Activated CD8-positive, alpha-beta memory T cell treated with anti-CD3 and anti-CD28 coated beads for 24 hours (primary cell): Measurements from ENCODE around the gene PWWP2B.
"Not testable (repeated sequence)": the region's sequence is repeated elsewhere in the genome, so short reads cannot be mapped to it uniquely, and the experiment has no call there.

Source experiments
- DNase-seq: peaks from one replicate; pipeline ENCODE4 v3.0.0-alpha.2; 2020

PWWP2B gene

GRCh38 chr10:132363921-132364593 lies 32.9 kb upstream of the PWWP2B start:
- DNase-seq, result no peak

DNA sequence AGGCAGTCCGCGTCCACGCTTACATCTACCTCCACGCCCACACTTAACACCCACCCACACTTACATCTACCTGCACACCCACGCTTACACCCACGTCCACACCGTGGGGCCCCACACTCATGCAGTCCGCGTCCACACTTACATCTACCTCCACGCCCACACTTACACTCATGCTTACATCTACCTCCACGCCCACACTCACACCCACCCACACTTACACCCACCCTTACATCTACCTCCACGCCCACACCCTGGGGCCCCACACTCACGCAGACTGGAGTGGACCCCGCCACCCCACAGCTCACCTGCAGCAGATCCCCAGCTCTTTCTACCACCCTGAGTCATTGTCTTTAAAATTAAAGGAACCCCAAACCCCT lies 32.4 kb upstream of the PWWP2B start:
- no peak for DNase-seq

DNA sequence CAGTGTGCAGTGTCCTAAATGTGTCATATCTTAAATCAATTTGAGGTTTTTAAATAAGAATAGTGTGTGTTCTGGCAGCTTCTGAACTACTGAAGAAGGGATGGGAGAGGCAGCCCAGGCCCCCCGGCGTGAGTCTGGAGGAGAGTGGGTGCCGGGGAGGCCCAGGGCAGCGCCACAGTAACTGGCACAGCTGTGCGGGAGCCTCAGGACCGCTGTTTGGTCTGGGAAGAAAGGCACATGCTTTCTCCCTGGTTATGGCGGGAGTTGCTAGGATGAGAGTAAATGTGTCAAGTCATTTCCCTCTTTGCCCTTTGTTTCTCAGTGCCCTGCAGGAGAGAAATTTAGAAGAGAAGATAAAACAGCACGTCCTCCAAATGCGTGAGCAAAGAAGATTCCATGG lies 31.9 kb upstream of the PWWP2B start:
- DNase-seq, result no peak

- DNase-seq, result no peak
Observed at GRCh38 chr10:132366006-132366405, 31.0 kb upstream of the PWWP2B start.

DNA sequence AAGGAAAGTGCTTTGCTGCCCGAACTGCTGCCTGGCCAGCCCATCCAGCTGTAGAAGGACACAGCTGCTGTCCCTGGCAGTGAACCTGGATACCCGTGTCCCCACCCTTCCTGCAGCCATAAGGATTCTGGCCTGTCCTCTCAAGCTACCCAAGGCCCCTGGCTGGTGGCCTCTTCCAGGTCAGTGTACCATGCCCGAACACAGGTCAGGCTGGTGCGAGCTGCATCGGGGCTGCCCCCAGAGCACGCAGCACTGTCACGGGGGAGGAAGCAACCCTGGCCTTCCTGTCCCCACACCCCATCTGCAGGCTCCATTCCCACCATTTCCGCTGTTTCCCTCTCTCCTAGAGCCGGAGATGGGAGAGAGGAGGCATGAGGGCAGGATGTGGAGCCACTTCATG lies 30.5 kb upstream of the PWWP2B start:
- DNase-seq, result no peak

GRCh38 chr10:132368391-132368790 lies 28.6 kb upstream of the PWWP2B start:
- no peak for DNase-seq

DNA sequence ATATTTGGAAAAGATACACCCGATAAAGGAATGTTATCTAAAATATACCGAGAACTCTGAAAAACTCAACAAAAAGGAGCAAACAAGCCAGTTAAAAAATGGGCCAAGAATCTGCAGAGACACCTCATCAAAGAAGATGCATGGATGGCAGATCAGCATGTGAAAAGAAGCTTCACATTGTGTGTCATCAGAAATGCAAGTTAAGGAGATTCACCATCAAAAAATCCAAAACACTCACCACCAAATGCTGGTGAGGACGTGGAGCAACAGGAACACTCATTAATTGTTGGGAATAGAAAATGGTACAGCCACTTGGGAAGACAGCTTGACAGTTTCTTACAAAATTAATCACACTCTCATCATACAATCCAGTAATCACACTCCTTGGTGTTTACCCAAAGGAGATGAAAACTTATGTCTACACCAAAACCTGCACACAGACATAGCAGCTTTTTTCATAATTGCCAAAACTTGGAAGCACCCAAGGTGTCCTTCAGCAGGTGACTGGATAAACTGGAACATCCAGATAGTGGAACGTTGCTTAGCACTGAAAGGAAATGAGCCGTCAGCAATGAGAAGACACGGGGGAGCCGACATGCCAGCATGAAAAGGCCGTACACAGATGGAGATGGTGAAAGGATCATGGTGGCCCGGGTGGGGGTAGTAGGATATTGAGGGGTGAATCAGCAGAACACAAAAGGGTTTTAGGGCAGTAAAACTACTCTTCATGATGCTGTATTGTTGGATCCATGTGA lies 27.9 kb upstream of the PWWP2B start:
- no peak for DNase-seq

DNA sequence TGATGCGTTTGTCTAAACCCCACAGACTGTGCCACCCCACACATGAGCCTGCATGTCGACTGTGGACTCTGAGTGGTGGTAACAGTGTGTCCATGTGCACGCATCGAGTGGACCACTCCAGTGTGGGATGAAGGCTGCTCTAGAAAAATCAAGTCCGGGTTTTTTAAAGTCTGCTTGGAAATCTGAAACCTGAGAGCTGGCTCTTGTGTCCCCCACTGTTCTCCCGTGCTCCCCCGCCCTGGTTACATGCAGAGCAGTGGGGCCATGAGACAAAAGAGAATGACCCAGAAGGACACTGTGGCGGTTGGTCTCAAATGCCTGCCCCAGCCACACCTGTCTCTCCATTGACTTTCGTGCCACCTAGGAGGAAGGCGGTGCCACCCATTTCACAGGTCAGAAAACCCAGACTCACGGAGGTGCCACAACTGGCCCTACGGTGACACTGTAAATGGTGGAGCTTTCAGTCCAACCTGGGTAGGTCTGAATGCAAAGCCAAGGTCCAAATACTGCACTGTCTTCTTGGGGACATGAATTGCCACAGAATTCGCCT lies 27.3 kb upstream of the PWWP2B start:
- no peak for DNase-seq

- DNase-seq, result no peak
Observed at GRCh38 chr10:132370426-132371340, 26.3 kb upstream of the PWWP2B start.

GRCh38 chr10:132371641-132372081 lies 25.3 kb upstream of the PWWP2B start:
- no peak for DNase-seq

GRCh38 chr10:132372516-132373095 lies 24.4 kb upstream of the PWWP2B start:
- DNase-seq, result no peak

DNA sequence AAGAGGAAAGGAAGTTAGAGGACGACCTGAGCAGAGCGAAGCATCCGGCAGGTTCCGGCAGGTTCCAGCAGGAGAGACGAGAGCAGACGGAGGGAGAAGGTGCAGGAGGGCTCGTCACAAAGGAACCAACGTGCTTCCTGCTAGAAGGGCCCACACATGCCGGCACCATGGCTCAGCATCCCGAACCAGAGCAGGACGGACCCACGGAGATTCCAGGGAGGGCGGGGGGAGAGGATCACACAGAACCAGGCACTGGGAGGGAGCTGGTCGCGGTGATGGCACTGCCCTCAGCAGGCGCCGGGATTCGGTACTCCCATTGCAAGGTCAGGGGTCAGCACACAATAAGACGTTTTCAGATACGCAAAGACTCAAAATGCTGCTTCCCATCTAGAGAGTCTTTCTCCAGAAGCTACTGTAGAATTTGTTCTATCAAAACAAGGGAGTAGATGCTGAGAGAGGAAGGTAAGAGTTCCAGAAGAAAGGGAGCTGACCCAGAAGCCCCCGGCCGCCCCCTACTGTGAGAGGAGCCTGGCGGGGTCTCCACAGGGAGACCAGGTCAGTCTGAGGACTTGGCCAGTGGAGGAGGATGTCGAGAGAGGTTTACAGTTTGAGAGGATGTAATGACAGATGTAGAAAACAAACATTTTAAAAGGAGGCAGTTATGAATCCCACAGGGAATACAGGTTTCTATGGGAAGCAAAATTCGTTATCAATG lies 23.6 kb upstream of the PWWP2B start:
- no peak for DNase-seq

- no peak for DNase-seq
Observed at GRCh38 chr10:132374176-132374575, 22.8 kb upstream of the PWWP2B start.

DNA sequence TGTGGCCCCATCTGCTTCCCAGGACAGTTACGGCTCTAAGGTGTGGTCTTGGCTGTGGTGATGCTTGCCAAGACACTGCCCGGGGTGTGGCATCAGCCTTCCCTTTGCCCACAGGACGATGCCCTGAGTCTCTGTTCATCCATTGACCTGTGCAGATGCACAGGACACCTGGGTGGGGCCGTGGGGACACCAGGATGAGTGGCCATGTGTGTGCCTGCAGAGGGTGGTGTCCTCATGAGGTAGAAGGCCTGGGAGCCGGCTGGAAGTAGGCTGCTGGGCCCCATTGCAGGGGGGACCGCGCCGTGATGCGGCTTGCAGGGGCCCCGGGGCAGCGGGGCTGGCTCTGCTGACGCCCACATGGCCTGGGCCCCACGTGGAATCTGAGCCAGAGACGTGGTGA lies 22.4 kb upstream of the PWWP2B start:
- no peak for DNase-seq

GRCh38 chr10:132375116-132375794 lies 21.7 kb upstream of the PWWP2B start:
- no peak for DNase-seq

DNA sequence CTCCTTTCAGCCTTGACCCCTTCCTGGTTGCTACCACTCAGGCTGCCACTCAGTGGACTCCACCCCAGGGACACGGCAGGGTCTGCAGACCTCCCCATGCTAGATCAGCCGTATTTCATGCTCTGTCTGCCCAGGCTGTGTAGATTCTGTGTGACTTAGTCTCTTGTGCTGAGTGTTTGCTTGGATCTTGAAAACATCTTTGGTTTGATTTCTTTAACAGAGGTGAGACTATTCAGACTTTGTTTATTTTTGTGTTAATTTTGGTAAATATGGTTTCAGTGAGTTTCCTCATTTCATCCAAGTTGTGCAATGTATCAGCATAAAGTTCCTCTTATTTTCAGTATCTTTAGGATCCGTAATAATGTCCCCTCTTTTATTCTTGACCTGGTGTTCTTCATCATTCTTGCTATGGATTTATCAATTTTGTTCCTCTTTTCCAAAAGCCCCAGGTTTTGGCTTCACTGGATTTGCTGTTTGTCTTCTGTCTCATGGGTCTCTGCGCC lies 21.2 kb upstream of the PWWP2B start:
- no peak for DNase-seq

DNA sequence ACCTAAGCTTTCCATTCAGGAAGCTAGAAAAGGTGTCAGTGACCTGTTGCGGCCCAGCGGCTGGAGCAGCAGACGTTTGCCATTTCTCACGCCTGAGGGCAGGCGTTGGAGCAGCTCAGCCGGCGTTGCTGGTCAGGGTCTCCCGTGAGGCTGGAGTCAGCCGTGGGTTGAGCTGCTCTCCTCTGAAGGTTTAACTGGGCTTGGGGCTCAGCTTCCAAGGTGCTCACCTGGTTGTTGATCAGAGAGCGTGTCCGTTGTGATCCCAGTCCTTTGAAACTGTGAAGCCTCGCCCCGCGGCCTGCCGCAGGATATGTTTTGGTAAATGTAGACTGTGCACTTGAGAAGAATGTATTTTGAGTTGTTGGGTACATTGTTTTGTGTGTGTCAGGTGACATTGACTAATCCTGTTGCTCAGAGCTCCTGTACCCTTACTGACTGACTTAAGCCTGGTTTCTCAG lies 20.6 kb upstream of the PWWP2B start:
- DNase-seq, result no peak

GRCh38 chr10:132377326-132377725 lies 19.7 kb upstream of the PWWP2B start:
- DNase-seq, result no peak

- not testable (repeated sequence) for DNase-seq
Observed at GRCh38 chr10:132379026-132379425, 18.0 kb upstream of the PWWP2B start.

- DNase-seq, result not testable (repeated sequence)
Observed at GRCh38 chr10:132380986-132381385, 16.0 kb upstream of the PWWP2B start.

DNA sequence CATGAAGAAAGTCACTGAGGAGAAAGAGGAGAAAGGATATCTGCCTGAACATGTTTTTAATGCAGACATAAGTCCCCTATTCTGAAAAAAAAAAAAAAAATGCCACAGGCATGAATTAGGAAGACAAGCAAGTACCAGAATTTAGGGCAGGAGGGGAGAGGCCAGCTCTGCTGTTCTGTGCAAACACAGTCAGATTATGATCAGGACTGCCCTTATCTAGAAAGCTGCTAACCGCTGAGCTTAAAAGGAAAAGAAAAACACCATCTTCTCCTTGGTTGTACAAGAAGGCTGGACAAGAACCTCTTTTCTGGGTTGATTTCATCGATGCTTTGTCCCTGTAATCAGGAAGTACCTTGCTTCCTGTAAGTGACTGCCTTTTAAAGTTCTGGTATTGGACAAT lies 15.3 kb upstream of the PWWP2B start:
- DNase-seq, result no peak
